ENCODE data around the gene FAM174C. TPM values are rescaled to one million over a fixed set of nuclear protein-coding genes. Genes with fewer than 3 reads are reported as not detected.

Gene FAM174C
- total RNA-seq, 1 donor from 2014 or later, result 32.7 TPM

- Mint-ChIP-seq H3K4me1 (ENCODE audit: low read depth) (peaks cover 8% of the 10 kb centered on the region), H3K36me3 (ENCODE audit: low read depth) (peaks cover 3% of the 10 kb centered on the region), H3K27me3 (ENCODE audit: low read depth) (no peaks in the 10 kb centered on the region), H3K9me3 (ENCODE audit: low read depth) (no peaks in the 10 kb centered on the region), H3K27ac (ENCODE audit: unreplicated experiment) (no peak overlapping the region), H3K4me3 (ENCODE audit: unreplicated experiment) (no peak overlapping the region)
- DNase-seq (ENCODE audit: low spot score), result no peak
- TF ChIP-seq CTCF (IDR thresholded peaks at IDR 0.05), result no peak
These were observed 47.0 kb upstream of the FAM174C start for GRCh38 chr19:1228161-1228957.

DNA sequence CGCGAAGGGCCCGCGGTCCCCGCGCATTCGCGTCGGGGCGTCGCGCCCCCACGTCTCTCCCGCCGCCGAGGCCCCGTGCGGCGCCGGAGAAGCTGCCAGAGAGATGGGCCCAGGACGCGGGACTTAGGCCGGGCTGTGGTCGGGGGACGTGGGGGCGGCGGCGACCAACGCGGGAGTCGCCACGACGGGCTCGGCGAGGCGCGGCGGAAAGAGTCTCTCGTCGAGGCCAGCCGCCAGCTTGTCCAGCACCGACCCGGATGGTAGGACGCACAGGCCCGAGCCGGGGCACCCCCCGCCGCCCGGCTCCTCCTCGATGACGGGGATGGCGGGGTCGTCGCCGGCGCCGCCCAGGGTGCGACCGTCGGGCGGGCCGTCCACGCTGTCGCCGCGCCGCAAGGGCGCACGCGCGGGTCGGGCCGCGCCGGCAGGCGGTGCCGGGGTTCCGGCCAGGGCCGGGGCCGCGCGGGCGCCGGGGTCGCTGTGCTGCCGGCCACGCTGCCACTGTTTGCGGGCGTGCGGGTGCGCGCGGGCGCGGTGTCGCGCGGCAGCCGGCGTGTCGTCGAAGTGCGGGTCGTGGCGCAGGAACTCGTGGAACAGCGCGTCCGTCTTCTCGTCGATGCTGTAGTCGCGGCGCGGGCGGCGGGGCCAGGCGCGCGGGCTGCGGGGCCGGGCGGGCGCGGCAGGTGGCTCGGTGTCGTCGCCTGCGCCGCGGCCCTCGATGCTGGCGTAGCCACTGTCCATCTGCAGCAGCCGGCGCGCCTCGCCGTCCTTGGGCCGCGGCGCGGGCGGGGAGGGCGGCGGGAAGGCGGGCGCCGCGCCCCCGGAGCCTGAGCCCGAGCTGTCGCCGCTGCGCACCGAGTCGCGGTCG is 46.0 kb upstream of the FAM174C start:
- Mint-ChIP-seq H3K9me3 (ENCODE audit: low read depth) (no peaks in the 10 kb centered on the region), H3K27me3 (ENCODE audit: low read depth) (no peaks in the 10 kb centered on the region), H3K36me3 (ENCODE audit: low read depth) (peaks cover 3% of the 10 kb centered on the region), H3K4me1 (ENCODE audit: low read depth) (peaks cover 8% of the 10 kb centered on the region), H3K4me3 (ENCODE audit: unreplicated experiment) (no peak overlapping the region), H3K27ac (ENCODE audit: unreplicated experiment) (no peak overlapping the region)
- no peak for DNase-seq (ENCODE audit: low spot score)
- no peak for TF ChIP-seq CTCF (IDR thresholded peaks at IDR 0.05)

GRCh38 chr19:1229924-1230782 is 45.2 kb upstream of the FAM174C start:
- H3K27me3 Mint-ChIP-seq (ENCODE audit: low read depth), result no peaks in the 10 kb centered on the region
- H3K27ac Mint-ChIP-seq (ENCODE audit: unreplicated experiment), result no peak overlapping the region
- peaks cover 3% of the 10 kb centered on the region for H3K36me3 Mint-ChIP-seq (ENCODE audit: low read depth)
- H3K4me3 Mint-ChIP-seq (ENCODE audit: unreplicated experiment), result no peak overlapping the region
- DNase-seq (ENCODE audit: low spot score), result no peak
- H3K9me3 Mint-ChIP-seq (ENCODE audit: low read depth), result no peaks in the 10 kb centered on the region
- no peak for TF ChIP-seq CTCF (IDR thresholded peaks at IDR 0.05)
- H3K4me1 Mint-ChIP-seq (ENCODE audit: low read depth), result peaks cover 8% of the 10 kb centered on the region

DNA sequence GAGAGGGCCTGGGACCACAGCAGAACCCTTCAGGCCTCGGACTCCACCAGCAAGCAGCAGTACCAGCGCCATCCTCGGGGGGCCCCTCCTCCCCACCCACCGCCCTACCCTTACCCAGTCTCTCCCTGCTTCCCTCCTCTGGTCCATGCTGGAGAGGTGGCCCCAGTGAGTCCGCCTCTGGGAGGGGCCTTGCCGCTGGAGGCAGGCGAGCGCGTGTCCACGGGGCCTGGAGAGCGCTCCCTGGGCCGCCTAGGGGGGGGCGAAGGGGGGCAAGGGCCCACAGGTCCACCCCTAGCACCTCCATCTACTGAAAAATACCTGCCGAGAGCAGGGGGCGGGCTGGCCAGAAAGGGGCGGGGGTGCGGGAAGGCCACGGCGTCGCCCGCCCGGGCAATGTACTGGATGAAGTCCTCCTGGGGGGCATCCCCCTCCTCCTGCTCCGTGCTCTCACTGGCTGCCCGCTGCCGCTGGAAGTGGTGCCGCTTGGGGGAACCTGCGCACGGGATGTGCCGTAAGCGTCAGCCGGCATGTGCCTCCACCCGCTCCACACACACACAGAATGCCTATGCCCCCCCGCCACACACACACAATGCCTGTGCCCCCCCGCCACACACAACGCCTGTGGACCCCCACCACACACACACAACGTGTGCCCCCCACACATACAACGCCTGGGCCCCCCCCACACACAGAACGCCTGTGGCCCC is 44.4 kb upstream of the FAM174C start:
- Mint-ChIP-seq H3K9me3 (ENCODE audit: low read depth) (no peaks in the 10 kb centered on the region), H3K27me3 (ENCODE audit: low read depth) (no peaks in the 10 kb centered on the region), H3K27ac (ENCODE audit: unreplicated experiment) (no peak overlapping the region), H3K4me1 (ENCODE audit: low read depth) (peaks cover 8% of the 10 kb centered on the region), H3K36me3 (ENCODE audit: low read depth) (peaks cover 3% of the 10 kb centered on the region), H3K4me3 (ENCODE audit: unreplicated experiment) (no peak overlapping the region)
- no peak for DNase-seq (ENCODE audit: low spot score)
- TF ChIP-seq CTCF (IDR thresholded peaks at IDR 0.05), result no peak

Measured in chondrocyte (in vitro differentiated cells).